Embryonic facial prominence (tissue), 1 donor: ENCODE data around the gene PGM2.

Experiments used
- DNase-seq: peaks from one replicate; pipeline ENCODE4 v3.0.0-alpha.2; 2016; ENCODE audit errors: extremely low spot score

PGM2 gene

DNA sequence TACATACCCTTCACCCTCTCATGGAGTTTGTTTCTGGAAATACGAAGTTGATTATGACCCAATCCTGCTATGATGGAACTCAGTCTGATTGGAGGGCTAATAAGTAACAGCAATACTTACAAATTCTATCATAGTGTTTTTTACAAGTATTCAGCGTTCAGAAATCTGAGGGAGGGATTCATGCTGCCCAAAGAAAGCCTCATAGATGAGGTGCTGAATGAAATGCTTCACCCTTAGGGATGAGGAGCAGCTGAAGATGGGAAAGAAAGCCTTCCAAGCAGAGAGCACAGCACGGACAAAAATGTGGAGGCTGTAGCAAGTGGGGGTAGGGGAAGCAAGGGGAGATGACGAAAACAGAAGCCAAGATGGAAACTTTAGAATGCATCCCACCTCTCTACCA lies 36.5 kb downstream of the PGM2 start:
- no peak for DNase-seq

DNA sequence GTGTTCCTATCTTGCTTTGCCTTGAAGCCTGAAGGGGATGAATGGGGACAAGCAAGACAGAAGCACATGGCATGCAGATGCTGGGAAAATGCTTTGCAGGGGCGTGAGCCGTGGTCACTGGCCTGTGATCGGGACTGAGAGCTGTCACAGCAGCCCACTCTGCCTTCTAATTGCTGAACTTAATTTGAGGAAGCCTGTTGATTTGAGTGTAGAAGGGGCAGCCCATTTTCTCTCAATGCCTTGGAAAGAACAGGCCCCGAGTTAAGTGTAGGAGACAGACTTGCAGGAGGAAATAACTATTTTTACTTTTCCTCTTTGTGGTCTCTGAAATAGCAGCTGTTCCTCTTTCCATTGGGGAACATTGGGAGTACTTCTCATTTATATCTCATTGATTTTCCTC lies 38.3 kb downstream of the PGM2 start:
- no peak for DNase-seq

DNA sequence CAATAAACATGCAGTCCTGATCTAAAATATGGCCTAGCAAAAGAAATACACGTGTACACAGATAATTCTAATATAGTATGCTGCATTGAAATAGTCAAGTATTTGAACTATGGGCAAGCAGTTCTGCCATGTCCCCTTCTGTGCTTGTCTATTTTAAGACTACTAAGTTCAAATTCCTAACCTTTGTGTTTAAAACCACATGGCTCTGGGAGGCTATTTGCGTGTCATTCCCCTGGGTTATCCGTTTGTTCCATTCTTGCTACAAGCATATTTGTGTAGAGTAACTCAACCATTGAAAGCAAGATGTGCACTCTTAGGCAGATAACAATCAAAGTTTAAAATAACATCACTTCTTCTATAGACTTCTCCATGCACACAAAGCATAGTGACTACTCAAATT lies 39.0 kb downstream of the PGM2 start:
- DNase-seq = no peak

DNA sequence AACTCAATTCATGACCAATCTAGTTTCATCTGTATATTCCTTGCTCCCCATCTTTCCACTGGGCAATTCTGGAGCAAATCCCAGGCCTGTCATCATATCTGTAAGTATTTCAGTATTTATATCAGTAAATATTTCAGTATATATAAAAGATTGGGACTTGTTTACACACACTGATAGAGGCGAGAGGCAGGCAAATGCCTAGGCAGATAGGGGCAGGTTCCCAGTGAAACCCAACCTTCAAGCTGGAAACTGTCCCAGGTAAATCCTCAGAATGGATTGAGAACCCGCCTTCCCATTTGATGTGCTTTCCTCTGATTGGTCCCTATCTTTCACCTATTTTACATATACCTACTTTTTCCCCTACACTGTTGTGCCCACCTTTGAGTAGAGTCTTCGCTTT lies 40.6 kb downstream of the PGM2 start:
- no peak for DNase-seq

DNA sequence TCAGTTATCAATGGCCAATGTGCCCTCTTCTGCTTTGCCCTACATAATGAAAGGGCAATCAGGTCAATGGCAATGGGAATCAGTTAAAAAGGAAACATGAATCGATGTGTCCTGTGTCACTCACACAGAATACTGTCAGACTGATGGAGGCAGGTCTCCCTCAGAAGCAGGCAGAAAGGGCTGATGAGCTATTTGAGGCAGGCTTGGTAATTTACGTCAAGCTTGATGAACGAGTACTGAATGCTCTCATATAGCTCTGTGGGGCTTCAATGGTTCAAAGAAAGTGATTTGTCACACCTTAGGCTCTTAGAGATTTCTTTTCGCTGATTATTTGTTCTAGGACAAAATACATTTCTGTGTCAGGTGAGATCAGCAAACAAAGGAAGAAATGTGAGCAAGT lies 41.8 kb downstream of the PGM2 start:
- DNase-seq = no peak

DNA sequence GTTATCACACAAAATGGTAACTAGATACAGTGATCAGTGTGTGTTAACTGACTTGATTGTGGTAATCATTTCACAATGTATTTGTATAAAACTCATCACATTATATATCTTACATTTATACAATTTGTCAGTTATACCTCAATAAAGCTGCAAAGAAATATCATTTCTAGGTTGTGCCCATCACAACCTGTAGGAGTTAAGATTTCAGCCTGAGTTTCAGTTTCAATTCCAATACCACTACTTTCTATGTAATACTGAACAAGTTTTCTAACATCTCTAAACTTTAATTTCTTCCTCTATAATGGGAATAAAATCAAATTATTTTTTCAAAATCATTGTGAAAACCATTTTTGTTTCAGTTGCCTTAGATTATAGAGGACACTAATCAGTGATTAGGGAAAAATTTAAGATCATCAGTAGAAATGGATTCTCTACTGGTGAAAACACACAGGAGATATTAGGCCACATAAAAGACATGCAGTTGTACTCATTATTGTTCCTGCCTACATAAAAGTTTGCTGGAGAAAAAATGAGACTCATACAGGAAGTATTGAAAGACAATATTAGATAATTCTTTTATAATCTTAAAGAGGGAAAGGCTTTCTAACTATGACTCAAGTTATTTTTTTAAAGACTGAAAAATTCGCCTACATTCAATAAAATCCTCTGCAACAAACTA lies 46.0 kb downstream of the PGM2 start:
- DNase-seq = no peak

DNA sequence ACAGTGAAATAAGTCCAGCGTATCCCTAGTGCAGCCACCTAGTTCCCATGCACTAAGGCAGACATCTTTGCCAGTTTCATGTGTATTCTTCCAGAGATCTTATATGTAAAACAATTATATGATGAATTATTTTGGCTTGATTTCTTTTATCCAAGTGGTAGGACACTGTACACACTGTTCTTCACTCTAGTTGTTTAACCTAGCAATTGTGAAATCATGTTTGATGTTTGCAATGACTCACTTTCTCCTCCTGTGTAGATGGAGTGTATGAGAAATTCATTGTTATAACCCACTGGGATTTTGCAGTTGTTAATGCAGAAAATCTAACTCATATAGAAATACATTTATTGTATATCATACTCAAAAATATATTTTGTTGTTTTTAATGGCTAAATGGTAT lies 46.9 kb downstream of the PGM2 start:
- DNase-seq = no peak

DNA sequence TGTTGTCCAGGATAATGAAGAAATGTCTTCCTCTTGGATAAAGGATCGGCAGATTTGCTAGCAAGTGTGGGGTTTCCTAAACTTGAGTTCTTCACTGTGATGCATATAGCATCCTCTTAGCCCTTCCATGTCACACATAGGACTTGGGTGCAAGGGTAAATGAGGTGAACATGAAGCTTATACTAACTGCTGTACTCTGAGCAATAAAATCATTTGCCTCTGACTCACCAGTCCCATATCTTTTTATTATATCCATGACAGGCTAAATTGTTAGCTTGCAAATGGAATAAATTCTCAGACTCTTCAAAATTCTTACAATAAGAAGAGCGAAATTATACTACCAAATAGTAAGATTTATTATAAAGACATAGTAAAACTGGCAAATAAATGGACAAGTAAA lies 49.7 kb downstream of the PGM2 start:
- DNase-seq = no peak

DNA sequence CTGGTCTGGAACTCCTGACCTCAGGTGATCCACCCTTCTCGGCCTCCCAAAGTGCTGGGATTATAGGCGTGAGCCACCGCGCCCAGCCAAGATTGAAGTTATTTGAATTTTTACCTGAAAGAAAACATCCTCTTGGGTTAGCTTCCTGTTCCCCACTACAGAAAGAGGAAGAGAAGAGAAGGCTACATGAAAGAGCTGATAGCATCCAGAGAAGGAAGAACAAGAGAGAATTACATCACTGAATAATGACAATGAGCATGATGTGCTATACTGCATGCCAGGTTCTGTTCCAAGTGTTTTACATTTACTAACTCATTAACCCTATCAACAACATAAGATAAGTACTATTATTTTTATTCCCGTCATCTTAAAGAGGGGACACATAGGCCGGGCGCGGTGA lies 52.9 kb downstream of the PGM2 start:
- no peak for DNase-seq

DNA sequence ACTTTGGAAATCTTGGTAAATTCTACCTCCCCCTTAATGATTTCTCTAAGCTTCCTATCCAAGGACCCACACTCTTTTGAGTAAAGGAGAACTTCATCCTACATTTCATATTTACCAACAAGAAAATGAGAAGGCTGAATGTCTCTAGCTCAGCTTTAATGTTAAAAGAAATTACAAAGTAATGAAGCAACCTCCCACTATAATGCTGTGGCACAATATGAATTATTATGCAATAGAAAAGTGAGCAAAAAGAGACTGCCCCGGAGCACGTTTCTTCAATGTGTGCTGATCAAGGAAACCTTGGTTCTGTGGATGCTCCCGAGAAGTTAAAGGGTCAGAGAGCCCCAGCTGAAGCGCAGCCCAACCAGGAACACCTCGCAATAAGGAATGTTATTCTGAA lies 55.3 kb downstream of the PGM2 start:
- no peak for DNase-seq

DNA sequence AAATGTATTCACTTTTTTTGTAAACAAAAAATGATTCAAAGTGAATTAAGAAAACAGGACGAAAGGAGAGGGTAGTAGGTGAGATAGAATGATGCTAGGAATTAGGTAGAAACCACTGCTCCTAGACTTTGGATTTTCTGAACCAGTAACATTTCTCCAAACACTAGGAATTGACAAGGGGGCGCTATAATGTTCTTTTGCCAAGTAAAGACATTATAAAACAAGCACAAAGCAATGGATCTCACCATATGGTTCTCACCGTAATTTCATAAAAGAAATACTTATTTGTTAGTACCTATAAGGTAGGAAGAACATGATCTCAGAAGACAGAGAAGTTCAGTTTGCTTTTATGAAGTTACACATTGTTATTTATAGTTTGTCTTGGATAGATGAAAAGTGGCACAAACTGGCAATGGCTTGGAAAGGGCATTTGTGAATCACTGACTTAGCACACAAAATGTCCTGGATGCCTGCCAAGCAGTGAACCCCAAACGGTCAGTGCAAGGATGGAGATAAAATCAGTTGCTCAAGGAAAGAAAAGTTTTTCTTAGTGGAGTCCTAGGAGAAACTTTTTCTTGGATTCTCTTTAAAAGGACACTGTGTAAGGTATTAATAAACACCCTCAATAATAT lies 56.3 kb downstream of the PGM2 start:
- no peak for DNase-seq

DNA sequence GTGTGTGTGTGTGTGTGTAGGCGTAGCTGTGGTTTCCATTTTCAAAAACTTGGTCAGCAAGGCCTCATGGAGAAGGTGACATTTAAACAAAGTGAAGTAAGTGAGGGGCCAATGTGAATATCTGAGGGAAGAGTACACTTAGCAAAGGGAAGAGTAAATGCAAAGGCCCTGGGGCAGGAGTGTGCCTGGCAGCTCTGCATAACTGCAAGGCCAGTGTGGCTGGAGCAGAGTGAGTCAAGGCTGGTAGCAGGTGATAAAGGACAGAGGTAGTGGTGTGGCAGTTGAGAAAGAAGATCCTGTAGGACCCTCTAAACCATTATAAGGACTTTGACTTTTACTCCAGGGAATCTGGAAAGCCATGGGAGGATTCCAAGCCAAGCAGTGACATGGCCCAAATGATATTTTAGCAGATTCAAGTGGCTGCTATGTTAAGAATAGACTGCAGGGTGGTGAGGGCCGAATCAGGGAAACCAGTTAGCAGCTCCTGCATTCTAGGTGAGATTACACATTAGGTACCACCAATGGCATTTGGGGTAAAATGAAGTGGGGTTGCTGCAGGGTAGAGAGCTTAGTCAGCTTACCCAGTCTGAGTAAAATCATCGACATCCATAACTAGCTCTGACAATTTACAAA lies 58.5 kb downstream of the PGM2 start:
- no peak for DNase-seq

DNA sequence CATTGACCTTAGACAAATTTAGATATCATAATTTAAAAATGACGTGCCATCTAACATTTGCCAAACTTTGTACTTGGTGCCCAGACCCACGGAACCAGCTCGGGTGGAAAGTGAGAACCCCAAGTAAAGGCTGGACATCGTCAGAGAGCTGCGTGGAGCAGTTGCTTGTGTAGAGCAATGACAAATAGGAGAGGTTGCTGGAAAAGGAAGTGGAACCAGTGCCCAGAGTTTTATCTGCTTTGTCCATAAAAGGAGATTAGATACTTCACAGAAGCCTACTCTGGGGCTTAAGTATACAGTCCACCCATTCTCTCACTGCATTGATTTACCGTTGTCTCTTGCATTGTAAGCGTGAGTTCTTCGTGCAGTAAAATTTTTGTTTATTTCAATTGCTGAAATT lies 59.0 kb downstream of the PGM2 start:
- no peak for DNase-seq

DNA sequence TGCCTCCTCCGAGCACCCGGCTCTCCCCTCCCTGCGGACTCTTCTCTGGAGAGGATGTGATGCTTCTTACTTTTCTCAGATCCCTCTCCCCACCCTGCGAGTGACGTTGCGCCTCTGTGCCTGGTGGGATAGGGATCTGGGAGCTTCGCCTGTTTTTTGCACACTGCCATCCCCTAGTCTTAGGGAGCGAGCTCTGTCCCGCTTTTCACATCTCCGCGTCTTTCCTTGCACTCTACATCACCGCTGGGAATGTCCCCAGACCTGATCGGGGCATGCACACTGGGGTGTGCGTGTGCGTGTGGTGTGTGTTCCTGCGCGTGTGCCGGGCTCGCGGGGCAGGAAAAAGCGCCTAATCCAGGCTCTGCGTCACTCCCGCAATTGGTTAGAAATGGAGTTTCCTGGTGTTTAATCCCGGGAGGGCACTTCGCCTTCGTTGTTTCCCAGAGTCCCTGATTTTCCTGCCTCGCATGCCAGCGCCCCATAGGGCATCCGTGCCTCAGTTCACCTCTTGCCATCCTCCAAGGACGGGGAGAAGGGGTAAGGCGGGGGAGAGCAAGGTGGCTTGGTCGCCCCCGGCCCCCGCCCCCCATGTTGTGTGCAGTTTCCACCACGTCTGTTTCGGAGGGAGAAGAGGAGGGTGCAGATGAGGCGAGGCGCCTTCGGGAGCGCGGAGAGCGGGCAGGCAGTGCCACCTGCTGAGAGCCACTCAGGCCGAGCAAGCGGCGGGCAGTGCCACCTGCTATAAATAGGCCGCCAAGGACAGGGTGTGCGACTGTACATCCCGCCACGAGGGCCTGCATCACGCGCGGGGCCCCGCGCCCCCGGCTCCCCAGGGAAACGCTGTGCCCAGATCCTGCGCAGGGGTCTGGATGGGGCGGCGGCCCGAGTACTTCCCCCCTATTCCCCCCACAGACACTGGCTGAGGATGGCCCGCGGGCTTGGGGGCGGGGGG lies 63.6 kb downstream of the PGM2 start:
- DNase-seq = no peak

DNA sequence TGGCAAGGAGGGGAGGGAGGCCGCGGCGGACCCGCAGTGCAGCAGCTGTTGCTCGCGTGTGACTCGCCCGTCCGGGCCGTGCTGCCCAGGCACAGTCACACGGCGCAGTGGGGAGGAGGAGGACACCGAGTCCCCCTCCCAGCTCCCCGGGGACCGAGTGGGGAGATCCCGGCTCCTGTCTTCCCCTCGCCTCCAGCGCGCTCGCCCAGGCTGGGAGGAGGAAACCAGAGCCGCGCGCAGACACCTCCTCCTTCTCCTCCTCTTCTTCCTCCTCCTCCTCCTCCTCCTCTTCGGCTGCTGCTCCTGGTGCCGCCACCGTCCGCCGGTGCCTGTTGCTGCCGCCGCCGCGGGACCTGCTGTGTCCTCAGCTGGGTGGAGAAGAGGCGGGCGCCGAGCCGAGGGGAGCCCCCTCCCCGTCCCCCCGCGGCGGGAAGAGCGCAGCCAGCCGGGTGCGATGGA lies 64.3 kb downstream of the PGM2 start, which contains the start of gene TBC1D1:
Gene TBC1D1 (plus strand): TSS at position 284 of the 459 bp plus-strand sequence. CDS start 11,012 bp downstream, outside the sequence.
- no peak for DNase-seq

DNA sequence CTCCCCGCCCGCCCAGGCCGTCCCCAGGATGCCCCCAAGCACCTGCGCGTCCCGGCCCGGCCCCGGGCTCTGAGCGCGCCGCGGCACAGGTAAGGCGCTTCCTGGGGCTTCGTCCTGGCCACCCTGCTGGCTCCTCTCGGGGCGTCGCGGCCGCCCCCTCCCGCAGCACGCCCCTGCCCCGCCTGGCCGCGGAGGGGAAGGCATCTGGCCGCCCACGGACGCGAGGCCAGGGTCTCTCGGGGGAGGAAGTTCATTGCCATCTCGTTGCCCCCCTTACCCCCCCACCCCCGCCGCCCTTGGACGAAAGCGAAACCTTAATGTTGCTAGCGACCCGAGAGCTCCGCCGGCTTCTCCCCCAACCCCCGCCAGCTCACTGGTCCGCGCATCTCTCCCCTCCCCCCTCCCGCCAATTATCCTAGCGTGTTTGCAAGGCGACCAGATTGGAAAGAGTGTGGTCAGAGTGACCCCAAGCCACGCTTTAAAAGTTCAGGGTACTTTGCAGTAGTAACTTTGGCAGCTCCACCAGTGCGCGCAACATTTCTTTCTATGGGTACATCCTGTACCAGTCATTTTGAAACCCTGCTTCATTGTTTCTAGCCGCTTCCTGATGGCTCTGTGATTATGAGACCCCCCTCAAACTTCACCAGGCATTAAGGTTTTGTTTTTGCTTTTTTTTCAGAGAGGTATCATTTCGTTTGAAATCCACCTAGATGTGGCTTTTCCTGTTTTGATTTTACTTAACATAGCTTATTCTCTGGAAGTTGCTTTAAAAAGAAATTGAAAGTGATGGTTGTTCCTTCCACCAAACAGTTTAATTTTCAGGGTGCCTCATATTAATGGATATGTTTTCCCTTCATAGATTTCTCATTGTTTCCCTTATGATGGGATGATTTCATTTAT lies 65.0 kb downstream of the PGM2 start:
- no peak for DNase-seq

DNA sequence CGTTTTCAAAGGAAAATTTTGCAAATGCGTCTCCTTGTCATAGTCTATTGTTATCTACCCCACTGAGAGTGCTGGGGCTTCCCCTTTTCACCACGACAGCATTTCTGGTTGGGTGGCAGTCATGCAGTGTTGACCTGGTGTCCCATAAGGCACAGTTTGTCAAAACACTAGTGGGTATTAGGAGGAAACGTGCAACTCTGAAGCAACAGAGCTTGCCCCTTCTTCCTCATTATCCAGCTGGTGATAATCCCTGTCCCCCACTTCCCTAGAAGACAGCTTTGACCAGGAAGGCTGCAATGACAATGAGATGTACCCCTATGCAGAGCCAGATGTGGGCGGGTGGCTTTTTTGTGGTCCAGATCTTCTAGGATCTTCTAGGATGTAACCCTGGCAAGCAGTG lies 66.2 kb downstream of the PGM2 start:
- DNase-seq = no peak

DNA sequence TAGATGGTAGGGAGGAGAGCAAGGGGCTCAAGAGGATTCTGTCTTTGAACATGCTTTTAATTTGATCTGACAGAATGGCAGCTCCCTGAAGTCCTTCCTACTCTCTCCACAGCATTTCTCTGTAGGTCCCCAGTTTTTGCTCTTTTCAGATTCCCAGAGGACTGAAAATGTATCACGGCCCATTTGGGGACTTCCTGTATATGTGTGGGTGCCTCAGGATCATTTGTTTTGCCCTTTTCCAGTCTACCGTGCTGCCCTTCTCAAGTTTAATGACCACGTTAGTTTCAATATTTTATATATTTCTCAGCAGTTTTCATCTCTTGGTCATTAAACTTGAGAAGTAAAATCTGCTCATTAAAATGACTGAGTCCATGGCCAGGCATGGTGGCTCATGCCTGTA lies 66.7 kb downstream of the PGM2 start:
- DNase-seq = no peak

DNA sequence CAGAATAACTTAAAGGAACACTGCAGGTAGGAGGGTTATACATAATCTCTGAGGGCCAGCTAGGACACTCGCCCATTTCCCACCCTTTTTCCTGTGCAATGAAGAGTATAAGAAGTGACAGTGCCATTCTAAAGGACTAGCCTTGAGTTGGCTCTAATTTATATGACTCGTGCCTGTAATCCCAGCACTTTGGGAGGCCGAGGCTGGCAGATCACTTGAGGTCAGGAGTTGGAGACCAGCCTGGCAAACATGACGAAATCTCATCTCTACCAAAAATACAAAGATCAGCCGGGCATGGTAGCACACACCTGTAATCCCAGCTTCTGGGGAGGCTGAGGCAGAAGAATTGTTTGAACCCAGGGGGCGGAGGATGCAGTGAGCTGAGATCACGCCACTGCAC lies 68.8 kb downstream of the PGM2 start:
- DNase-seq = no peak

DNA sequence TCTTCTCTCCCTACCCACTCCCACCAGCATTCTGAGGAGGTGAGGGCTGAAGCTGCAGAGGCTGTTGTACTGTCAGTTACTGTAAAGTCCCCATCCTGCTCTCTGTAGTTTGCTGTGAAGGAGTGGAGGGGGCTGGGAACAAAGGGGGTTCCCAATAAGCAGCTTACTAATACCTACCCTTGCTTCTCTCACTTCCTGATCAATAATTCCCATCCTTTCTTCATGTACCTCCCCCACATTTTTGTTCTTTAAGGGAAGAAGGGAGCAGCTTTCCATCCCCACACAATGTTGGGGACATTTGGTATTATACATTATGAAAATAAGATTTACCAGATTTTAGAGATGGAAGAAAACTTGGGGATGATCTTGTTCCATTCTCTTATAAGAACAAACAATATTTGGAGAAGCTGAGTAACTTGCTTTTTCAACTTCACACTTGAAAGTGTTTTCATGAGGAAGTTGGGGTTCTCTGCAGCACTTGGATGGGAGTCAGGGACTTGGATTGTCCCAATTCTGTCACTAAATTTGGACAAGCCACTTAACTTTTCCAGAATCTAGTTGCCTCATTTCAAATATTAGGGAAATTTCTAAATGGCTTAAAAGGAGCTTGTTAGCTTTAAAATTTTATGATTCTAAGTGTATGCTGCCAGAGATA lies 69.8 kb downstream of the PGM2 start:
- no peak for DNase-seq

DNA sequence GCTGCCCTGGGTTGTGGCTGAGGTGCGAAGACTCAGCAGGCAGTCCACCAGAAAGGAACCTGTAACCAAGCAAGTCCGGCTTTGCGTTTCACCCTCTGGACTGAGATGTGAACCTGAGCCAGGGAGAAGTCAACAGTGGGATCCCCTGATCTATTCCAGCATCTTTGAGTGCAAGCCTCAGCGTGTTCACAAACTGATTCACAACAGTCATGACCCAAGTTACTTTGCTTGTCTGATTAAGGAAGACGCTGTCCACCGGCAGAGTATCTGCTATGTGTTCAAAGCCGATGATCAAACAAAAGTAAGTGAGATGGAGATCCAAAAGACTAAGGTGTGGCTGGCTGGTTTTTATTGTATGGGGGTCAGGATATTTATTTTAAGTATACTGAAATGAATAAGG lies 75.7 kb downstream of the PGM2 start:
- no peak for DNase-seq
